GM23338 (cell line): Measurements from ENCODE around the gene AKAP1.

Source experiments
- CREB1 ChIP-seq: fragments of 250-450 bp; sonication (Bioruptor Pico); IDR thresholded peaks from 2 replicates; pipeline ENCODE4 v1.5.0; 2020; ENCODE audit warnings: low read depth, mild to moderate bottlenecking, moderate library complexity
- CTCF ChIP-seq, 2 experiments: fragments of 200-600 bp in 1 of 2; sonication (generic) in 1 of 2; conservative IDR thresholded peaks; 2 replicates each; pipeline versions ENCODE4 v1.5.1 to v1.6.1; 2016 to 2017; ENCODE audit warnings: antibody characterized with exemption in 2 of 2, low read depth in 2 of 2, mild to moderate bottlenecking in 2 of 2, moderate library complexity in 1 of 2
- ETS1 ChIP-seq: IDR thresholded peaks from 2 replicates; pipeline ENCODE4 v1.6.1; 2016; ENCODE audit warnings: antibody characterized with exemption
- EZH2 ChIP-seq: fragments of 200-600 bp; sonication (generic); IDR thresholded peaks from one replicate; pipeline ENCODE4 v1.8.0; 2017; ENCODE audit warnings: antibody characterized with exemption, mild to moderate bottlenecking, low read depth; ENCODE audit not compliant: unreplicated experiment
- EZH2phosphoT487 ChIP-seq: fragments of 200-600 bp; sonication (generic); IDR thresholded peaks from one replicate; pipeline ENCODE4 v1.8.1; 2018; ENCODE audit warnings: antibody characterized with exemption; ENCODE audit not compliant: unreplicated experiment
- JUNB ChIP-seq: IDR thresholded peaks from one replicate; pipeline ENCODE4 v1.6.1; 2016; ENCODE audit warnings: antibody characterized with exemption; ENCODE audit not compliant: unreplicated experiment
- NANOG ChIP-seq: IDR thresholded peaks from 2 replicates; pipeline ENCODE4 v1.6.1; 2016; ENCODE audit warnings: antibody characterized with exemption, borderline replicate concordance
- POLR2AphosphoS5 ChIP-seq: IDR thresholded peaks from 2 replicates; pipeline ENCODE4 v1.6.1; 2016; ENCODE audit warnings: antibody characterized with exemption, low read depth
- REST ChIP-seq: IDR thresholded peaks from one replicate; pipeline ENCODE4 v1.6.1; 2018; ENCODE audit warnings: antibody characterized with exemption; ENCODE audit not compliant: unreplicated experiment

GRCh38 chr17:57102122-57102521, 17.1 kb downstream of the AKAP1 start:
- TF ChIP-seq CTCF (conservative IDR thresholded peaks at IDR 0.05; ENCODE audit: low read depth in 2 of 2), result no peak
- no peak for TF ChIP-seq REST
- no peak for TF ChIP-seq POLR2AphosphoS5
- no peak for TF ChIP-seq EZH2phosphoT487
- TF ChIP-seq JUNB, result no peak
- no peak for TF ChIP-seq EZH2
- TF ChIP-seq CREB1 (CRISPR knock-in tag), result no peak
- TF ChIP-seq NANOG, result no peak
- TF ChIP-seq ETS1, result no peak
